CD4-positive, alpha-beta T cell treated with Interferon alpha-2 for 1 hour (primary cell): ENCODE data around the gene CYP46A1.

Experiments
- DNase-seq, 2 donors: peaks; one replicate each; pipeline ENCODE4 v3.0.0-alpha.2; 2020 to 2022

The CYP46A1 gene

GRCh38 chr14:99731547-99732435, 47.7 kb downstream of the CYP46A1 start:
- DNase-seq, result no peak

GRCh38 chr14:99732436-99733210, 48.5 kb downstream of the CYP46A1 start:
- DNase-seq, result no peak

- DNase-seq, result no peak
These were observed 49.1 kb downstream of the CYP46A1 start for GRCh38 chr14:99733211-99733539.

- no peak for DNase-seq
These were observed 49.7 kb downstream of the CYP46A1 start for GRCh38 chr14:99733540-99734405.

GRCh38 chr14:99734406-99735051, 50.4 kb downstream of the CYP46A1 start:
- DNase-seq, result no peak

GRCh38 chr14:99735189-99736135, 51.4 kb downstream of the CYP46A1 start:
- no peak for DNase-seq

GRCh38 chr14:99736603-99737371, 52.7 kb downstream of the CYP46A1 start:
- no peak for DNase-seq

GRCh38 chr14:99737451-99737951, 53.4 kb downstream of the CYP46A1 start:
- no peak for DNase-seq

- DNase-seq, result no peak
These were observed 54.0 kb downstream of the CYP46A1 start for GRCh38 chr14:99737956-99738667.

- no peak for DNase-seq
These were observed 56.3 kb downstream of the CYP46A1 start for GRCh38 chr14:99740411-99740810.

- no peak for DNase-seq
These were observed 57.3 kb downstream of the CYP46A1 start for GRCh38 chr14:99741227-99741976.

- DNase-seq, result no peak
These were observed 58.0 kb downstream of the CYP46A1 start for GRCh38 chr14:99742074-99742473.

GRCh38 chr14:99742509-99743487, 58.7 kb downstream of the CYP46A1 start:
- DNase-seq, result no peak

GRCh38 chr14:99744199-99744872, 60.2 kb downstream of the CYP46A1 start:
- no peak for DNase-seq

GRCh38 chr14:99744873-99745224, 60.8 kb downstream of the CYP46A1 start:
- DNase-seq, result no peak

- no peak for DNase-seq
These were observed 61.3 kb downstream of the CYP46A1 start for GRCh38 chr14:99745307-99745951.

- DNase-seq, result no peak
These were observed 63.1 kb downstream of the CYP46A1 start for GRCh38 chr14:99747167-99747566.
